GM19099 (cell line): ENCODE results near the gene GLOD5.

Experiments used
- POLR2A ChIP-seq: IDR thresholded peaks from 3 replicates; pipeline ENCODE4 v1.6.1; 2011; ENCODE audit warnings: low read depth; ENCODE audit not compliant: insufficient read length; ENCODE audit errors: extremely low read depth

The GLOD5 gene

DNA sequence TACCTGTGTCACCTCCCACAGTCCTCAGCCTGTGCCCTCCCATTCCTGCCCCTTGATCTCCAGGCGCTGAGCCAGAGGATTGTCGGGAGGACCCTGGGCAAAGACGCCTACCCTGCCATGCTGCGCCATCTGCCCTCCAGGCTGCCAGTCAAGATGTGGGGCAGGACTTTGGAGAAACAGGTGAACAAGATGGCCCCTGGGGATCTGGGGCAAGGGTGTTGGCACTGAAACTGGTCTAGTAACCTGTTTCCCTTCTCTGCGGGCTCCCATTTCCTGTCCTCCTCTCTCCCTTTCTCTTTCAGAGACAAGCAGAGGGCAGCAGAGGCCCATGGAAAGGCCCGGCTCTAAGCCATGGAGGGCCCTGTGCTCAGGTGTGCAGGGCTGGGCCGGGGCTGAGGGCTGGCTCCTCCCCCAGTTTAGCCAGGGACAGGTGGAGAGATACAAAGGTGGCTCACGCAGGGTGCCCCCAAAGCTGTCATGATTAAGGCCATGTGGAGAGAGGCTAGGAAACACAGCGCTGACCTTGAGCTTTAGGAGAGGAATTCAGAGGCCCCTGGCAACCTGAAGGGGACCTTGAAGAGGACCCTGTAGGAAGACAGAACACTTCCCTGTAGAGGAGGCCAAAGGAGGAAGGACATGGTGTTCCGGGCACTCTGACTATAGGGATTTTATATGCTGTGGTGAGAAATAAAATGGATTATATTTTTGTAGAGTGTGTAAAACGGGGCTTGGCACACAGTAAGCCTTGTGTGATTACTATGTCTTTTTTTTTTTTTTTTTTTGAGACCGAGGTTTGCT lies at the start of gene GLOD5:
Gene GLOD5, plus strand, starts transcription at position 74 of the 798 bp plus-strand sequence. Its CDS starts 44 bp downstream, at position 118.
- TF ChIP-seq POLR2A: no peak

DNA sequence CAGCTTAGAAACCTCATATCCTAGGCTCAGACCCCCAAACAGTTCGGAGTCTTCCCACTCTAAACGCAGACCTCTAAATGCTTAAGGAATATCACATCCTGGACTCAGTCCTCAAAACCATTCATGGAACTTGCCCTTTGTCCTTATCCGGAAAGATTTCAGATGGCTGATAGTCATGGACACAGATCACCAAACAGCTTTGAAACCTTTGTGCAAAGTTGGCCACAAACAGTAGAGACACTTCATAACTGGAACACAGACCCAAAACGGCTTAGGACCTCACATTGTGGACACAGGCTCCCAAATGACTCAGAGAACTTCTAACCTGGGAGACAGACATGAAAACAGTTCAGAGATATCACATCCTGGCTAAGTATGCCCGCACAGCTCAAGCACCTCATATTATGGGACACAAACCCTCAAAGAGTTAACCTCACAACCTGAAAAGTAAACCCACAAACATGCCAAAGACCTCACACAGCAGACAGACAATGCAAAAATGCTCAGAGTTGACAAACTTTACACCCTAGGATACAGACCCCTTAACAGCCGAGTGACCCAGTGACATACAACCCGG lies 49.5 kb upstream of the GLOD5 start:
- TF ChIP-seq POLR2A: no peak

DNA sequence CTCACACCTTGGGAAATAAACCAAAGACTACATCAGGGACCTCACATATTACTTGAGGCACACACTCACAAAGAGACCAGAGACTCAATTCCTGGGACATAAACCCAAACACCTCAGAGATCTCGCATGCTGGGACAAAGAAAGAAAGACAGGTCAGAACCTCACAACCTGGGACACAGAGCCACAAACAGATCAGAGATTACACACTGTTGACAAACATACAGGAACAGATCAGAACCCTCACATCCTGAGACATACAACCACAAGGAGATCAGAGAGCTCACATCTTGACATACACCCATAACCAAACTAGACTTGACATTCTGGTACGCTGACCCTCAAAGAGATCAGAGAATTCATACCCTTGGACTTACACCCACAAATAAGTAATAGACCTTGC lies 47.7 kb upstream of the GLOD5 start:
- no peak for TF ChIP-seq POLR2A

DNA sequence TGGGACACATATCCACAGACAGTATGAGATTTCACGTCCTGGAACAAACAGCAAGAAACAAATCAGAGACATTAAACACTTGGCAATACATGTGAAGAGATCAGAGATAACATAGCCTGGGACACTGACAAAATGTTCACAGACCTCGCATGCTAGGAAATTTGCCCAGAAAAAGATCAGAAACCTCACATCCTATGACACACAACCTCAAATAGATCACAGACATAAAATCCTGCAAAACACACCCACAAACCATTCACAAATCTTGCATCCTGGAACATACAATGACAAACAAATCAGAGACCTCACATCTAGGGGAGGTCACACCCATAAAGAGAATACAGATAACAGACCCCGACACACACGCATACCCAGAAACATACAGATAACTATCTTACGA lies 47.0 kb upstream of the GLOD5 start:
- TF ChIP-seq POLR2A: no peak

DNA sequence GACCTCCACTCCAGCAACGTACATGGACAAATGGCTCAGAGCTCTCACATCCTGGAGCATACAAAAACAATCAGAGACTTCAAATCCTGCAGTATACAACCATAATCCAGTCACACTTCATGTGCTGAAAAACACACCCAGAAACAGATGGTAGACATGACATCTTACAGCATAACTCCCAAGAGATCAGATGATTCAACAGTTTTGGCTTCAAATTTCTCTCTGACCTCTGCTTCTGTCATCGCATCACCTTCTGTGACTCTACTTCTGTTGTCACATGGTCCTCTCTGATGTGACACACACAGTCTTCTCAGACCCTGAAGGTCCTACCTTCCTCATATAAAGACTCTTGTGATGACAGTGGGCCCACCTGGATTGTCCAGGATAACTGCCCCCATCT lies 46.5 kb upstream of the GLOD5 start:
- TF ChIP-seq POLR2A: no peak

DNA sequence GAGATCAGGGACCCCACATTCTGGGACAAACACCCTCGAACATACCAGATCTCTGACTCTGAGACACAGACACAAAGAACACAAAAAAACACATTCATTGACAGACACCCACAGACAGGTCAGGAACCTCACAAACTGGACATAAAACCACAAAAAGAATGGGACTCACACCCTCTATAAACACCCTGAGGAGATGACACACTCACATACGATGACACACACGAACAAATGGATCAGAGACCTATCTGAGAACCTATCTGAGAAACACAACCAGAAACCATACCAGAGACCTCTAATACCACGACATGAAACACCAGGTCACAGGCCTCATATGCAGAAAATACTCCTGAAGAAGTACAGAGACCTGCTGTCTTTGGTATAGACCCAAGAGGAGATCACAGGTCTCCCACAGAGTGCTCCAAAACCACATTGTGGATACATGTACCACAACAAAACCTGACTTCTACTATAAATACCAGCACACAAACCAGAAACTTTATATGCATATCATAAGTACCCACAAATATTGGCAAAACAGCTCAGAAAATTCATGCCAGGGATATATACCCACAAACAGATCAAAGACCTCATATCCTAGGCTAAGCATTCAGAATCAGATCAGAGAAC lies 45.6 kb upstream of the GLOD5 start:
- no peak for TF ChIP-seq POLR2A

DNA sequence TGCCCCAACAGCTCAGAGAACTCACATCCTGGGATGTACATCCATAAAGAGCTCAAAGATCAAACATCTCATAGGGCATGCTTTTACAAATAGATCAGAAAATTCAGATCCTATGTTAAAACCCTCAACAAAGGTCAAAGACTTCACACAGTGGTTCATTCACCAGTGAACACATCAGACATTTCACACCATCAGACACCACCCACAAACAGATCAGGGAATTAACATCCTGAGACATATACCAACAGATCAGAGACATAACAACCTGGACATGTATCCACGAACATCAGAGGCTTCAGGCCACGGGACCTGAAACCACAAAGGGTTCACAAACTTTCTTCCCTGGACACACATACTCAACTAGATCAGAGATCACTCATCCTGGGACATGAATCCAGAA lies 41.6 kb upstream of the GLOD5 start:
- TF ChIP-seq POLR2A: no peak

DNA sequence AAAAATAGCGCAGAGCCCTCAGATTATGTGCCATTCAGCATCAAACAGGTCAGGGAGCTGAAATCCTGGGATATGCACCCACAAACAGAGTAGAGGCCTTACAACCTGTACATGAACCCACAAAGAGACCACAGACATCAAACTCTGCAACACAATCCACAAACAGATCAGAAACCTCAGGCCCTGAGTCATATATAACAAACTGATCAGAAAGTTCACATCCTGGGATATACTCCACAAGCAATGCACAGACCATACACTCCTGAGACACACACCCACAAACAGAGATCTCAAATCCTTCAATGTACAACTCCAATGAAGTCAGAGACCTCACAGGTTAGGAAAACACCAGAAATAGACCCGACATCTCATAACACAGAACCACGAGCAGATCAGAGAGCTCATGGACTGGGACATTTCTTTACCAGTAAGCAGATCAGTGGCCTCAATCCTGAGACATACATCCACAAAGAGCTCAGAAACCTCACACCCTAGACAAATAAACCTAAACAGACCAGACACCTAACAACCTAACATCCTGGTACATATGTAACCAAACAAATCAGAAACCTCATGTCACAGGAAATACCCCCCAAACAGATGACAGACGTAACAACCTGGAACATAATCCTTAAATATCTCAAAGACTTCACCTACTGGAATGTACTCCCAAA lies 40.8 kb upstream of the GLOD5 start:
- TF ChIP-seq POLR2A: no peak

DNA sequence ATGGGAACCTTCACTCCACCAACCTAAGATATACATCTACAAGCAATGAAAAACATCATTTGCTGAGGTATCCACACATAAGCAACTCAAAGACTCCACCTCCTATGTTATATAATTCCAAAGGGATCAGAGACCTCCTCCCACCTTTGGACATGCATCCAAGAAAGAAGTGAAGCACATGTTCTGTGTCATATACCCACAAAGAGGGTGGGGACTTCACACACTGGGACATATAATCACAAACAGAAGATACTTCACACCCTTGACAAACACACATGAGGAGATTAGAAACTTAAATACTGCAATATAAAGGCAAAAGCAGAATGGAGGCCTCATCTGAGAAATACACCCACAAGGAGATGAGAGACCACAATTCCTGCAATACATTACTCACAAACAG lies 39.6 kb upstream of the GLOD5 start:
- no peak for TF ChIP-seq POLR2A

DNA sequence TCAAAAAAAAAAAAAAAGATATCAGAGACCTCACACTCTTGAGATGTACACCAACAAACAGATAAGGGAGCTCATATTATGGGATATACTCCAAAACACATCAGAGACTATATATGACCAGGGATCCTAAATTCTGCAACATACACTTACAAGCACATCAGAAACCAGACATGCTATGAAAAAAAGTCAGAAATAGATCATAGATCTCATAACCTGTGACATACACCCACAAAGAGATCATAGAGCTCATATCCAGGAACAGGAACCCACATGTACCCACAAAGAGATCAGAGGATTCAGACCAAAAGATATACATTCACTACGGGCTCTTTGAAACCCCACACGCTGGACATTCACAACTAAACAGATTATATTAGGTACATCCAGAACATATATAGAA lies 35.0 kb upstream of the GLOD5 start:
- TF ChIP-seq POLR2A: no peak

DNA sequence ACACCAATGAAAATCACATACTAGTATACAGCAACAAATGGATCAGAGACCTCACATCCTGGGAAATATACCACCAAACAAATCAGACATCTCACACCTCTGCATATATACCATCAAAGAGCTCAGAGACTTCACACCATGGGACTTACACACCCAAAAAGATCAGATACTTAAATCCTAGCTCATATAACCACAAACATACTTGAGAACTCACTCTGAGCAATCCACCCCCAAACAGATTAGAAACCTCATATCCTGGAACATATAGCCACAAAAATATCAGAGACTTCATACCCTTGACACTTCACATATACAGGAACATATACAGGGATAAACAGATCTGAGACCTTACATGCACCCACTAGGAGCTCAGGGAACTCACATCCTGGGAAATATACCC lies 32.9 kb upstream of the GLOD5 start:
- no peak for TF ChIP-seq POLR2A

DNA sequence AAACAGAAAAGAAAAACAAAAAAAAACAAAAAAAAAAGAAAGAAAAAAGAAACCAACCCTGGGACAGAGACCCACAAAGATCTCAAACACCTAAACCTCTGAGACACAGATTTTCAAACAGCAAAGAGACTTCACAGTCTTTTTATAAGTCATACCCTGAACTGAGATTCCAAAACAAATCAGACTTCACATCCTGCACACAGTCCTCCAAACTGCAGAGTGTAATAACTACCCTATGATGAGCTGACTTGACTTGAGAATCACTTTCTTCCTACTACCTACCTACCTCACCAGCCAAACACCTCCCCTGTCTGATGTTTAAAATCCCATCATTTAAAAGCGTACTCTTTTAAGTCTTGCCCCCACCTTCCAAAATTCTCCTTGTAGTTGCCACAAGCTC lies 25.2 kb upstream of the GLOD5 start:
- TF ChIP-seq POLR2A: no peak

DNA sequence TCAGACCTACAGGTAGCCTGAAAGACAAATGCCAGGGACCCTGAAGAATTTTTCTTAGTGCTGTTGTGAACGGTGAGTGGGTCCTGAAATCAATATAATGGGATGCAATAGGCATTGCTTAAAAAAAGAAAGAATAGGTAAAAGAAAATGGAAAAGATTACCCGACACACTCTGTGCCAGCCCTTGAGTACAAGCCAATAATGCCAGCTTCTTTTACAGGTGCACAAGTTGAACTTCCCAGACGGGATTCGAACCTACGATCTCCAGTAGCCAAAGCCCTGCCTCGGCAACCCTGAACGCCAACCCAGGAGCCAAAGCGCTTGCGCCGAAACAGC lies 24.7 kb upstream of the GLOD5 start:
- TF ChIP-seq POLR2A: no peak

DNA sequence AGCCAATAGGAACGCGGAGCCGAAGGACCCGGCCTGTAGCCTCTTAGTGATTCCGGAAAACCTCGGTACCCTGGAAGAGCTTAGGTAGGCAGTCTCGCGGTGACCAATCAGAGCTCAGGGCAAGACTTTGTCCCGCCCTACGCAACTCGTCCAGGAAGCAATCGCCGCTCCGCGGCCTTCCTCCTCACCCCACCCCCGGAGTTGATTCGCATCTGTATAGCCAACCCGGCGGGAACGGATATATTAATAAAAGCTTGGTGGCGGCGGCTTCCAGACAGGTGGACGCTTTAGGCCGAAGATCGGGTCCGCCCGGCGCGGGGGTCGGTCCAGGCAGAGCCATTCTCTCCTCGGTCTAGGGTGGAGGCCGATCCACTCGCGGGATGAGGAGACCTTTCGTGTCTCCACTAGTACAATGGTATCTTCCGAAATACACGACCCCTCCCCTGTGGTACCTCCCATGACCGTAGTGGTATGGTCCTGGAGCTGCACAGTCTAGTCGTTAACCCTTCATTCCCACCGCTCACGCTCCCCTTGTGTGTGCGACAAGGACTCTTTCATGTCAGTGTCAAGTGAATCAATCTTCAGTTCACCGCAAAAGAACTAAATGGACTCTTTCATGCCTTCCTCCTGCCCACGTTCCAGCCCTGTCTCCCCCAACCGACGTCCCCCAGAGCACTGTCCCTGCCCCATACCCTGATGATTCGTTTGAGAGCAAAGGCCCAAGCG lies 24.2 kb upstream of the GLOD5 start:
- peak; percentile 54 for TF ChIP-seq POLR2A

DNA sequence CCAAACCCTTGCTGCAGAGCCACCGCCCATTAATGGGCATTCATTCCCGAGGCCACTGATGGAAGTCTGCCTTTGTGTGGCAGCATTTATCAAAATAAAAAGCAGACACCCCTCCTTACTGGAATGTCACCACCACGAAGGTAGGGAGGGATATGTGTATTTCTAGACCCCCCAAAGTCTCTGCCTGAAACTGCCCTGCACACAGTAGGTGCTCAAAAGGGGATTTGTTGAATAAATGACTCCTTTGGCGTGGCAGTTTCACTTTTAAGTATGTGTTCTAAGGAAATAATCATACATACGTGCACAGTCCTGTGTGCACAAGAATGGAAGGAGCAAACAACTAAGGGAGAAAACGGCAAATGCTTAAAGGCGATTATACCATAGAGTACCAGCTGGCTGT lies 23.6 kb upstream of the GLOD5 start:
- TF ChIP-seq POLR2A: no peak
